Sigmoid colon (tissue), 7 donors: ENCODE measurements around the gene MRPS31. TPM values are rescaled to one million over a fixed set of nuclear protein-coding genes. Genes with fewer than 3 reads are reported as not detected.

Source experiments
- DNase-seq: peaks from one replicate; pipeline ENCODE4 v3.0.0-alpha.2; 2019
- H3K27ac ChIP-seq, 4 donors: fragments of 200-600 bp; sonication (generic); one replicate each; pipeline ENCODE4 v1.5.1; 2016 to 2019; ENCODE audit warnings: mild to moderate bottlenecking in 1 of 4
- H3K27me3 ChIP-seq, 3 donors: fragments of 200-600 bp; sonication (generic); one replicate each; pipeline ENCODE4 v1.5.1; 2019; ENCODE audit warnings: mild to moderate bottlenecking in 1 of 3
- H3K36me3 ChIP-seq, 4 donors: fragments of 200-600 bp; sonication (generic); one replicate each; pipeline ENCODE4 v1.5.1; 2016 to 2019
- H3K4me1 ChIP-seq, 4 donors: fragments of 200-600 bp; sonication (generic); one replicate each; pipeline ENCODE4 v1.5.1; 2017 to 2019
- H3K4me3 ChIP-seq, 4 donors: fragments of 200-600 bp; sonication (generic); one replicate each; pipeline ENCODE4 v1.5.1; 2017 to 2019; ENCODE audit warnings: mild to moderate bottlenecking in 2 of 4, moderate library complexity in 1 of 4
- H3K9me3 ChIP-seq, 4 donors: fragments of 200-600 bp in 3 of 4; sonication (generic) in 3 of 4; one replicate each; pipeline versions ENCODE4 v1.5.1 to v1.6.1; 2013 to 2019
- EP300 ChIP-seq, 4 donors: sonication (generic); formaldehyde crosslinking; IDR thresholded peaks; one replicate each; pipeline ENCODE4 v1.6.1; 2017; ENCODE audit warnings: antibody characterized with exemption in 4 of 4
- POLR2A ChIP-seq, 2 donors: fragments of 450-650 bp; IDR thresholded peaks; one replicate each; pipeline ENCODE4 v1.6.1; 2016; ENCODE audit warnings: antibody characterized with exemption in 2 of 2, mild to moderate bottlenecking in 2 of 2, moderate library complexity in 2 of 2
- POLR2AphosphoS5 ChIP-seq, 4 donors: sonication (generic); formaldehyde crosslinking; IDR thresholded peaks; one replicate each; pipeline ENCODE4 v1.6.1; 2017; ENCODE audit warnings: antibody characterized with exemption in 4 of 4
- WGBS, 2 donors: extraction: QIAGEN DNeasy Blood & Tissue Kit; methylation state at CpG; one replicate each; pipeline ENCODE4 v1.1.7; 2013; 5-methylcytosine and 5-hydroxymethylcytosine counted together
- intact Hi-C: fragments of 100-400 bp; cut with DNase I; formaldehyde crosslinking; loops from one replicate; pipeline ENCODE4 v1.15.1; 2023
- polyA plus RNA-seq, 3 donors: library from polyadenylated mRNA; stranded (reverse); fragments of 200-250 nt; gene quantifications; one replicate each; pipeline ENCODE4 v1.2.3, GENCODE V29; 2013
- total RNA-seq, 4 donors: library from RNA; depleted of rRNA; stranded (reverse); fragments of >200 nt; gene quantifications; one replicate each; pipeline ENCODE4 v1.1.0, GENCODE V29; 2016
- TF ChIP-seq, protein P1 (sequence below), 4 experiments: fragments of 450-650 bp in 3 of 4; fragments of 200-600 bp in 1 of 4; IDR thresholded peaks; one replicate each; pipeline ENCODE4 v1.5.1; 2016 to 2019; ENCODE audit warnings: antibody characterized with exemption in 4 of 4, mild to moderate bottlenecking in 3 of 4, moderate library complexity in 2 of 4
- donor health status: healthy with polysubstance abuse.
- donor health status: Bipolar disorder and iron deficiency.
- donor health status: healthy.

Gene MRPS31
- total and polyA plus RNA-seq, 7 donors = 11.4 to 23.3 (median 19.1) TPM

DNA sequence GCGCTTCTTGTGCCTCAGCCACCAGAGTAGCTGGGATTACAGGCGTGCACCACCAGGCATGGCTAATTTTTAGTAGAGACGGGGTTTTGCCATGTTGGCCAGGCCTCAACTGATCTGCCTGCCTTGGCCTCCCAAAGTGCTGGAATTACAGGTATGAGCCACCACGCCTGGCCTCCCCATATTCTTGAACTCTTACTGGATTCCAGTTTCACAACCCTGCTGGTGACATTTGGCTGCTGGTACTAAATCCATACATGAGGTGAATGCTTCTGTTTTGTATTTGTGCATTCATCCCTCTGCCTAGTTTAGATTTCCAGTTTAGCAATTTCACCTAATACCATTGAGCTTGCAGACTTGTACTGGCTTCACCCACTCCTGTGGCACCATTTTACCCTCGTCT, 32.3 kb upstream of the MRPS31 start:
- no peak for DNase-seq
- H3K27ac ChIP-seq = no peak overlapping the region
- H3K27me3 ChIP-seq = no peaks in the 10 kb centered on the region
- WGBS, 2 donors = 97 to 98% methylated on average over 5 of the region's 5 CpGs
- no peak for TF ChIP-seq POLR2A (IDR thresholded peaks at IDR 0.05)
- TF ChIP-seq EP300 (IDR thresholded peaks at IDR 0.05) = no peak
- TF ChIP-seq, protein P1, sequence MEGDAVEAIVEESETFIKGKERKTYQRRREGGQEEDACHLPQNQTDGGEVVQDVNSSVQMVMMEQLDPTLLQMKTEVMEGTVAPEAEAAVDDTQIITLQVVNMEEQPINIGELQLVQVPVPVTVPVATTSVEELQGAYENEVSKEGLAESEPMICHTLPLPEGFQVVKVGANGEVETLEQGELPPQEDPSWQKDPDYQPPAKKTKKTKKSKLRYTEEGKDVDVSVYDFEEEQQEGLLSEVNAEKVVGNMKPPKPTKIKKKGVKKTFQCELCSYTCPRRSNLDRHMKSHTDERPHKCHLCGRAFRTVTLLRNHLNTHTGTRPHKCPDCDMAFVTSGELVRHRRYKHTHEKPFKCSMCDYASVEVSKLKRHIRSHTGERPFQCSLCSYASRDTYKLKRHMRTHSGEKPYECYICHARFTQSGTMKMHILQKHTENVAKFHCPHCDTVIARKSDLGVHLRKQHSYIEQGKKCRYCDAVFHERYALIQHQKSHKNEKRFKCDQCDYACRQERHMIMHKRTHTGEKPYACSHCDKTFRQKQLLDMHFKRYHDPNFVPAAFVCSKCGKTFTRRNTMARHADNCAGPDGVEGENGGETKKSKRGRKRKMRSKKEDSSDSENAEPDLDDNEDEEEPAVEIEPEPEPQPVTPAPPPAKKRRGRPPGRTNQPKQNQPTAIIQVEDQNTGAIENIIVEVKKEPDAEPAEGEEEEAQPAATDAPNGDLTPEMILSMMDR (IDR thresholded peaks at IDR 0.05) = no peak
- TF ChIP-seq POLR2AphosphoS5 (IDR thresholded peaks at IDR 0.05) = no peak
- H3K4me3 ChIP-seq = no peak overlapping the region
- no peaks in the 10 kb centered on the region for H3K9me3 ChIP-seq
- H3K4me1 ChIP-seq = no peaks in the 10 kb centered on the region
- H3K36me3 ChIP-seq = peaks cover 0 to 47% (median 7%) of the 10 kb centered on the region in 4 donors
- intact Hi-C loops = no loop called here

DNA sequence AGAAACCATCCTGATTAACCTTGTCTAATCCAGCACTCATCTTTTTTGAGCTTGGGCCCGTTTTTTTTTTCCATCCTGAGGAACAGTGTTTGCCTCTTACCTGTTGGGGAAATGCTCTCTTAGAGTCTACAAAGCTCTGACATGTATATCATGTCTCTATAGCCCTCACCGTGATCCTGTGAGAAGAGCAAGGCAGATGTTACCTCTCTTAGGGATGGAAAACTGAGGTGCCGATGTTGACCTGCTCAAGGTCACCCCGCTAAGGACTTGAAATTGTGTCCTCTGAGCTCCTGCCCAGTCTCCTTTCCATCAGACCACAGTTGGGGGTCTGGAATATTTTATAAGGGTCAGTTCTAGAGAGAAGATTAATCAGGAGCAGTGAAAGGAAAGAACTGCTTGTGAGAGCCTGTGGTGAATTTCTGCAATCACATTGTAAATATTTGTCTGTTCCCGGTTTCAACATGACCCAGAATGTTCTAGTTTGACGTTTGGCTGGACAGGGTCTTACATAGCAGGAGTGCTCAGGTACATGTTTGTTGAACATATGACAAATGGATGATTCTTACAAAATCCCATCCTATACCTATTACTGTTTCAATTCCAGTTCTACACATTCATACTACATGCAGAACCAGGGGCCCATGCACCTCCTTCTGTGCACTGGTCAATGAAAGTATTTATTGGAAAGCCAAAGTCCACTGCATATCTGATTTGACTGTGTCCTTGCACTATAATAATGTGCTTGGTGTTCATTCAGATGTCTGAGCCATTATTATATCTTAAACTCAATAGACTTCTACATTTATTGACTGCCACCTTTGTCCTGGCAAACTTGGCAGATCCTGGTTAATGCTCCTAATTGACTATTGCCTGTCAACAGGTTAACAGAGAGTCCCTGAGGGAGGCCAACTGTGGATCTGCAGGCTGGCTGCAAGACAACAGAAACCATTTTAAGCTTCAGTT, 30.5 kb upstream of the MRPS31 start:
- Histone ChIP-seq H3K4me3 (no peak overlapping the region), H3K9me3 (no peaks in the 10 kb centered on the region), H3K27ac (no peak overlapping the region), H3K27me3 (no peaks in the 10 kb centered on the region), H3K4me1 (no peaks in the 10 kb centered on the region), H3K36me3 (peaks cover 0 to 39% (median 3%) of the 10 kb centered on the region in 4 donors)
- no peak for DNase-seq
- TF ChIP-seq POLR2AphosphoS5 (IDR thresholded peaks at IDR 0.05) (no peak), POLR2A (IDR thresholded peaks at IDR 0.05) (no peak), EP300 (IDR thresholded peaks at IDR 0.05) (no peak)
- TF ChIP-seq, protein P1 (IDR thresholded peaks at IDR 0.05) = no peak
- intact Hi-C loops = no loop called here
- WGBS, 2 donors = 48 to 80% methylated on average over 6 of the region's 6 CpGs

DNA sequence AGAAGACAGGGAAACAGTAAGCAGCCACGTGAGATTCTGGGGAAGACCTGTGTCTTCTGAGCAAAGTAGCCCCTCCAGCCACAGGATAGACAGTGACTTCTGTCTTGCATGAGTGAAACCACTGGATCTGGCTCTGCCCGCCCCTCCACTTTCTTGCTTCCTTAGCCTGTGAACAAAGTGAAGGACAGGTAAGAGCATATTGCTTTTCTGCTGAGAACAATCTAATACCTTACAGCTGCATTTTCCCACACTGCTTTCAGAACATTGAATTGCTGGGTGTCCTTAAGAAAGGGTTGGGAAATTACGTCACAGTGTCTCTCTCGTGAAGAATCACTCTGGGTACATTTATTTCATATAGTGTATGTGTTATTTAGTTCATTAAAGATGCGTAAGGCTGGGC, 29.6 kb upstream of the MRPS31 start:
- no peak for DNase-seq
- Histone ChIP-seq H3K27me3 (no peaks in the 10 kb centered on the region), H3K27ac (no peak overlapping the region), H3K4me3 (no peak overlapping the region), H3K4me1 (no peaks in the 10 kb centered on the region), H3K9me3 (no peaks in the 10 kb centered on the region), H3K36me3 (peaks cover 0 to 31% (median 3%) of the 10 kb centered on the region in 4 donors)
- TF ChIP-seq, protein P1 (IDR thresholded peaks at IDR 0.05) = no peak
- no peak for TF ChIP-seq EP300 (IDR thresholded peaks at IDR 0.05)
- no peak for TF ChIP-seq POLR2A (IDR thresholded peaks at IDR 0.05)
- TF ChIP-seq POLR2AphosphoS5 (IDR thresholded peaks at IDR 0.05) = no peak
- intact Hi-C loops = no loop called here
- 77 to 80% methylated on average over 5 of the region's 5 CpGs for WGBS, 2 donors

DNA sequence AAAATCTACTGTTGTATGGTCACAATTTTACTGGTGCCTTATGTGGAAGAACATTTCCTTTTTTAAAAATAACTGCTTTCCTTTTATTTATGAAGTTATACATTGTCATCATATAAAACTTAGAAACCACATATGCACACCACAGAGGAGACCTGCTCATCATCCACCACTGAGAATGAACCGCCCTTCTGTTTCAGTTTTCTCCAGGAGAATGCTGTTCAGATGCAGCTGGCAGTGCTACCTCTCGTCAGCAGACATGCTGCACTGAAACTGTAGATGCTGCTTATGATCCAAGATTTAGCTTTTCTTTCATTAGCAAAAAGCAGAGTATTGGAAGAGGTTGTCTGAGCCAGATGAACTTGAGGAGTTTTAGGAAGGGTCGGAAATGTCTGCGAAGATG, 28.5 kb upstream of the MRPS31 start:
- H3K9me3 ChIP-seq = no peaks in the 10 kb centered on the region
- TF ChIP-seq EP300 (IDR thresholded peaks at IDR 0.05) (no peak), POLR2AphosphoS5 (IDR thresholded peaks at IDR 0.05) (no peak), POLR2A (IDR thresholded peaks at IDR 0.05) (no peak)
- TF ChIP-seq, protein P1 (IDR thresholded peaks at IDR 0.05) = no peak
- WGBS, 2 donors = 95 to 96% methylated on average over 4 of the region's 4 CpGs
- H3K27me3 ChIP-seq = no peaks in the 10 kb centered on the region
- no peak for DNase-seq
- H3K27ac ChIP-seq = no peak overlapping the region
- intact Hi-C loops = no loop called here
- peaks cover 0 to 33% (median 3%) of the 10 kb centered on the region in 4 donors for H3K36me3 ChIP-seq
- H3K4me3 ChIP-seq = no peak overlapping the region
- H3K4me1 ChIP-seq = no peaks in the 10 kb centered on the region
